ENCODE results near the gene COL6A1. TPM values are rescaled to one million over a fixed set of nuclear protein-coding genes. Genes with fewer than 3 reads are reported as not detected.

The COL6A1 gene
- total RNA-seq, 1 experiment from 2014 or later, result 17.8 TPM

DNA sequence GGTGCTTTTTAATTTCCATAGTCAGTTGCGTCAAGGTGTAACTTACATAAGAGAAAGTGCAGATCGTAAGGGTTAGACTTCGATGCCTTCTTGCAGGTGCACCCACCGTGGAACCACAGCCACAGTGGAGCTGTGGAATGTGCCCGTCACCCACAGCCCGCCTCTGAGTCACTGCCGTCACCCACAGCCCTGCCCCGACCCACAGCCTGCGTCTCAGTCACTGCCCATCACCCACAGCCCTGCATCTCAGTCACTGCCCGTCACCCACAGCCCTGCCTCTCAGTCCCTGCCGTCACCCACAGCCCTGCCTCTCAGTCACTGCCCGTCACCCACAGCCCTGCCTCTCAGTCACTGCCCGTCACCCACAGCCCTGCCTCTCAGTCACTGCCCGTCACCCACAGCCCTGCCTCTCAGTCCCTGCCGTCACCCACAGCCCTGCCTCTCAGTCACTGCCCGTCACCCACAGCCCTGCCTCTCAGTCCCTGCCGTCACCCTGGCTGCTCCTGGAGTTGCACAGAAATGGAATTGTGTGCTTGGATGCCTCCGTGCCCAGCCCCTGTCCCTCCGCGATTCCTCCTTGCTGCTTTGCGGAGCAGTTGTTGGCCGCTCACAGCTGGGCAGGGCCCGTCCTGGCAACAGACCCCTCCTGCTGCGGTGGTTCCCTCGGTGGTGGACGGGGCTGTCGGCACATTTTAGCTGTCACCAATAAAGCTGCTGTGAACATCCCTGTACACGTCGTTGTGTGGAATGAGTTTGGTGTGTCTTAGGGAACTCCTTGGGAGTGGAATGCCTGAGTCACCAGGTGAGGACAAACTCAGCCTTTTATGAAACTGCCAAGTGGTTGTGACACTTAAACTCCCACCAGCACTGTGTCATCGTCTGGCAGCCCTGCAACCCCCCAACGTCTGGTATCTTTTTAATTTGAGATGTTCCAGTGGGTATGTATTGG is 71.4 kb downstream of the COL6A1 start:
- no TSS peak for BruUV-seq (replicated peaks)
- H3K4me3 Mint-ChIP-seq (ENCODE audit: low read depth, unreplicated experiment), result no peak overlapping the region
- H3K27ac Mint-ChIP-seq (ENCODE audit: unreplicated experiment), result no peak overlapping the region
- H3K4me1 Mint-ChIP-seq (ENCODE audit: low read depth, unreplicated experiment), result no peaks in the 10 kb centered on the region
- no peaks in the 10 kb centered on the region for H3K27me3 Mint-ChIP-seq (ENCODE audit: unreplicated experiment)
- TF ChIP-seq, protein P1, sequence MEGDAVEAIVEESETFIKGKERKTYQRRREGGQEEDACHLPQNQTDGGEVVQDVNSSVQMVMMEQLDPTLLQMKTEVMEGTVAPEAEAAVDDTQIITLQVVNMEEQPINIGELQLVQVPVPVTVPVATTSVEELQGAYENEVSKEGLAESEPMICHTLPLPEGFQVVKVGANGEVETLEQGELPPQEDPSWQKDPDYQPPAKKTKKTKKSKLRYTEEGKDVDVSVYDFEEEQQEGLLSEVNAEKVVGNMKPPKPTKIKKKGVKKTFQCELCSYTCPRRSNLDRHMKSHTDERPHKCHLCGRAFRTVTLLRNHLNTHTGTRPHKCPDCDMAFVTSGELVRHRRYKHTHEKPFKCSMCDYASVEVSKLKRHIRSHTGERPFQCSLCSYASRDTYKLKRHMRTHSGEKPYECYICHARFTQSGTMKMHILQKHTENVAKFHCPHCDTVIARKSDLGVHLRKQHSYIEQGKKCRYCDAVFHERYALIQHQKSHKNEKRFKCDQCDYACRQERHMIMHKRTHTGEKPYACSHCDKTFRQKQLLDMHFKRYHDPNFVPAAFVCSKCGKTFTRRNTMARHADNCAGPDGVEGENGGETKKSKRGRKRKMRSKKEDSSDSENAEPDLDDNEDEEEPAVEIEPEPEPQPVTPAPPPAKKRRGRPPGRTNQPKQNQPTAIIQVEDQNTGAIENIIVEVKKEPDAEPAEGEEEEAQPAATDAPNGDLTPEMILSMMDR (IDR thresholded peaks at IDR 0.05; ENCODE audit: unreplicated experiment), result no peak
- intact Hi-C loops (cut with micrococcal nuclease; ENCODE audit: unreplicated experiment), result no loop called here
- H3K36me3 Mint-ChIP-seq (ENCODE audit: insufficient read depth, unreplicated experiment), result no peaks in the 10 kb centered on the region
- CTCF ChIA-PET, result no interaction called here
- DNase-seq, result no peak
- no peaks in the 10 kb centered on the region for H3K9me3 Mint-ChIP-seq (ENCODE audit: low read depth, unreplicated experiment)

DNA sequence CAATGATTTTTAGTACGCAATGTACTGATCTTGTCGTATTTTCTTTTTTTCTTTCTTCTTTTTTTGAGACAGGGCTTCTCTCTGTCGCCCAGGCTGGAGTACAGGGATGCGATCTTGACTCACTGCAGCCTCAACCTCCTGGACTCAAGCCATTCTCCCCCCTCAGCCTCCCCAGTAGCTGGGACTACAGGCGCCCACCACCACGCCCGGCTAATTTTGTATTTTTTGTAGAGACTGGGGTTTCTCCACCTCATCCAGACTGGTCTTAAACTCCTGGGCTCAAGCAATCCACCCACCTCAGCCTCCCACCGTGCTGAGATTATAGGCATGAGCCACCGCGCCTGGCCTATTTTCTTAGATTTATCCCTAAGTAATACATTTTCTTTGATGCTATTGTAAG is 72.5 kb downstream of the COL6A1 start:
- H3K36me3 Mint-ChIP-seq (ENCODE audit: insufficient read depth, unreplicated experiment), result no peaks in the 10 kb centered on the region
- H3K27me3 Mint-ChIP-seq (ENCODE audit: unreplicated experiment), result no peaks in the 10 kb centered on the region
- intact Hi-C loops (cut with micrococcal nuclease; ENCODE audit: unreplicated experiment), result no loop called here
- BruUV-seq (replicated peaks), result no TSS peak
- no peak for DNase-seq
- CTCF ChIA-PET, result interaction anchor here (0.6 kb wide), 1 partner anchor 508 kb away, joined by 3 read pairs; no protein-coding TSS in a partner anchor
- H3K9me3 Mint-ChIP-seq (ENCODE audit: low read depth, unreplicated experiment), result peaks cover under 1% of the 10 kb centered on the region
- H3K27ac Mint-ChIP-seq (ENCODE audit: unreplicated experiment), result no peak overlapping the region
- no peaks in the 10 kb centered on the region for H3K4me1 Mint-ChIP-seq (ENCODE audit: low read depth, unreplicated experiment)
- TF ChIP-seq, protein P1 (IDR thresholded peaks at IDR 0.05; ENCODE audit: unreplicated experiment), result no peak
- no peak overlapping the region for H3K4me3 Mint-ChIP-seq (ENCODE audit: low read depth, unreplicated experiment)

DNA sequence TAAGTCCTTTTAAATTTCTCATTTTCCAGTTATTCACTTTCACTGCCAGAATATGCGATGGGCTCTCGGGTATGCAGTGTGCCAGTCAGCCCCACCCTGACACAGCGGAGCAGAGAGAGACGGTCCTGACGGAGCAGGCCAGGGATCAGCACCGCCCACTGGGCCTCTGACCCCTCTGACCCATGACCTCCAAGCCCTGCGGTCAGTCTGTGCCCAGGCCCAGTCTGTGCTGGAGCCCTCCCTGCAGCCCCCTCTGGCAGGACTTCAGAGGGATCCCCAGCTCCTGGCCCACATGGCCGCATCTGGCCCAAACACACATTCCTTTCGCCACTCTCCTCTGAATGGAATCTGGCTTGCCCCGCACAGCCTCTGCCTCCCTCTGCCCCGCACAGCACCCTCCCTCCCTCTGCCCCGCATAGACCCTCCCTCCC is 72.9 kb downstream of the COL6A1 start:
- Mint-ChIP-seq H3K27ac (ENCODE audit: unreplicated experiment) (no peak overlapping the region), H3K9me3 (ENCODE audit: low read depth, unreplicated experiment) (peaks cover 4% of the 10 kb centered on the region), H3K27me3 (ENCODE audit: unreplicated experiment) (no peaks in the 10 kb centered on the region), H3K4me3 (ENCODE audit: low read depth, unreplicated experiment) (no peak overlapping the region), H3K36me3 (ENCODE audit: insufficient read depth, unreplicated experiment) (no peaks in the 10 kb centered on the region), H3K4me1 (ENCODE audit: low read depth, unreplicated experiment) (no peaks in the 10 kb centered on the region)
- TF ChIP-seq, protein P1 (IDR thresholded peaks at IDR 0.05; ENCODE audit: unreplicated experiment), result no peak
- BruUV-seq (replicated peaks), result no TSS peak
- CTCF ChIA-PET, result interaction anchor here (0.6 kb wide), 1 partner anchor 508 kb away, joined by 3 read pairs; no protein-coding TSS in a partner anchor
- no peak for DNase-seq
- intact Hi-C loops (cut with micrococcal nuclease; ENCODE audit: unreplicated experiment), result no loop called here

Other genes starting within 250 kb of the COL6A1 start
- 3.4 and 3.8 TPM in 2 replicates for gene COL6A2, start 116.3 kb downstream of the COL6A1 start, total RNA-seq (2022)
- 0.31 and 1.3 TPM in 2 replicates for gene FTCD, start 173.8 kb downstream of the COL6A1 start, total RNA-seq (2022)
- 4.4 and 5.5 TPM in 2 replicates for gene SPATC1L, start 202.7 kb downstream of the COL6A1 start, total RNA-seq (2022)
- 53.3 and 55.1 TPM in 2 replicates for gene LSS, start 247.0 kb downstream of the COL6A1 start, total RNA-seq (2022)